Measurements from ENCODE around the gene CTDSPL.

The CTDSPL gene

DNA sequence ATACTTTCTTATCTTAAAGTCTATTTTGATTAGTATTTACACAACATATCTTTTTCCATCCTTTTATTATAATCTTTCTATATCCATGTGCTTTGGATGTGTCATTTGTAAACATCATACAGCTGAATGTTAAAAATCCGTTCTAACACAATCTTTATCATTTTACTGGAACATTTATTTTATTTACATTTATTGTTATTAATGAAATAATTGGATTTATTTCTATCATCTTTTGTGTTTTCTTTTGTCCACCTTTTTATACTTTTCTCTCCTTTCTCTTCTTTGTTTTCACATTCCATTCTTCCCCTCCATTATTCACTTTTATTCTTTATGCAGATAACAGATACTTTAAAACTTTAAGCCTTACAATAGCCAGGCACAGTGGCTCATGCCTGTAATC is 34.7 kb upstream of the CTDSPL start:
- DNase-seq (ENCODE audit: extremely low read depth, low read depth) = no peak
- H3K4me3 ChIP-seq (replicated peaks; ENCODE audit: low read depth, low read length) = no peak overlapping the region
- TF ChIP-seq, protein P1, sequence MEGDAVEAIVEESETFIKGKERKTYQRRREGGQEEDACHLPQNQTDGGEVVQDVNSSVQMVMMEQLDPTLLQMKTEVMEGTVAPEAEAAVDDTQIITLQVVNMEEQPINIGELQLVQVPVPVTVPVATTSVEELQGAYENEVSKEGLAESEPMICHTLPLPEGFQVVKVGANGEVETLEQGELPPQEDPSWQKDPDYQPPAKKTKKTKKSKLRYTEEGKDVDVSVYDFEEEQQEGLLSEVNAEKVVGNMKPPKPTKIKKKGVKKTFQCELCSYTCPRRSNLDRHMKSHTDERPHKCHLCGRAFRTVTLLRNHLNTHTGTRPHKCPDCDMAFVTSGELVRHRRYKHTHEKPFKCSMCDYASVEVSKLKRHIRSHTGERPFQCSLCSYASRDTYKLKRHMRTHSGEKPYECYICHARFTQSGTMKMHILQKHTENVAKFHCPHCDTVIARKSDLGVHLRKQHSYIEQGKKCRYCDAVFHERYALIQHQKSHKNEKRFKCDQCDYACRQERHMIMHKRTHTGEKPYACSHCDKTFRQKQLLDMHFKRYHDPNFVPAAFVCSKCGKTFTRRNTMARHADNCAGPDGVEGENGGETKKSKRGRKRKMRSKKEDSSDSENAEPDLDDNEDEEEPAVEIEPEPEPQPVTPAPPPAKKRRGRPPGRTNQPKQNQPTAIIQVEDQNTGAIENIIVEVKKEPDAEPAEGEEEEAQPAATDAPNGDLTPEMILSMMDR (IDR thresholded peaks at IDR 0.05; ENCODE audit: low read depth, low read length, missing control alignments) = no peak

DNA sequence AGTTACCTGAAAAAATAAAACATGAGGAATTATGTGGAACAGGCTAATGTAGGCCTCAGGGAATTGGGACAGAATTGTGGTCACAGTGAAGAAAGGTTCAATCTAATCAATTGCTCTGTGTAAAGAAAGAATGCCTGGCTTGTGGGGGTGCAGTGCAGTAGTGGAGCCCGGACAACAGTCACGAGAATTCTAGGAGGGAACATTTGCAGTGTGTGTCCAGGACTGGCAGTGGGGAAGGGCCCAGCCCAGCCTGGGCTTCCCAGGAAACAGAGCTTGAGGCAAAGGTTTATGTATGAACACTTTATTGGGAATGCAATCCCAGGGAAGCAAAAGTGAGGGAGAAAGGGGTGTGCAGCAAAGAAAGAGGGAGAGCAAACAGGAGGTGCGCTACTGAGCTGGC is 29.2 kb upstream of the CTDSPL start:
- H3K4me3 ChIP-seq (replicated peaks; ENCODE audit: low read depth, low read length) = no peak overlapping the region
- TF ChIP-seq, protein P1 (IDR thresholded peaks at IDR 0.05; ENCODE audit: low read depth, low read length, missing control alignments) = no peak
- DNase-seq (ENCODE audit: extremely low read depth, low read depth) = no peak

GRCh38 chr3:37833302-37834186 is 28.1 kb upstream of the CTDSPL start:
- DNase-seq (ENCODE audit: extremely low read depth, low read depth) = no peak
- TF ChIP-seq, protein P1 (IDR thresholded peaks at IDR 0.05; ENCODE audit: low read depth, low read length, missing control alignments) = peak; percentile 18

DNA sequence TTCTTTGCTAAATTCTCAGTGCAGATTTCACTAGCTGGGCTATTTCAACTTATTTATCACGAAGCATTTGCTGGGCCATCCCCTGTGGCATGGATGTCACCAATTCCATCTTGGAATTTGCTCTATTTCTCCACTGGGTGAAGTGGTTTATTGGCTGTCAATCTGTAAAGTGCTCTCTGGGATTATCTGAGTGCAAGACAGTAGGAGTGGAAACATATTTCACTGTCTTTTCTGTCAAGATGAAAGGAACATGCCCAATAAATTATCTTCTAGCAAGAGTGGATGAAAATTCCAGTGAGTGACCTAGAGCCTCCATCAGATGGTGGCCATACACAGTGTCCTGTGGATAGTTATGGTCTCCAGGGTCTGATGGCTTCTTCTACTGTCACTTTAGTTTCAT is 25.1 kb upstream of the CTDSPL start:
- H3K4me3 ChIP-seq (replicated peaks; ENCODE audit: low read depth, low read length) = no peak overlapping the region
- TF ChIP-seq, protein P1 (IDR thresholded peaks at IDR 0.05; ENCODE audit: low read depth, low read length, missing control alignments) = no peak
- DNase-seq (ENCODE audit: extremely low read depth, low read depth) = no peak

More at GRCh38 chr3:37833302-37834186, 28.1 kb upstream of the CTDSPL start:
- H3K4me3 ChIP-seq (replicated peaks; ENCODE audit: low read depth, low read length) = no peak overlapping the region

GRCh38 chr3:37847689-37848088 is 14.0 kb upstream of the CTDSPL start:
- H3K4me3 ChIP-seq (replicated peaks; ENCODE audit: low read depth, low read length) = no peak overlapping the region
- DNase-seq (ENCODE audit: extremely low read depth, low read depth) = no peak
- TF ChIP-seq, protein P1 (IDR thresholded peaks at IDR 0.05; ENCODE audit: low read depth, low read length, missing control alignments) = no peak

GRCh38 chr3:37849146-37849923 is 12.3 kb upstream of the CTDSPL start:
- no peak overlapping the region for H3K4me3 ChIP-seq (replicated peaks; ENCODE audit: low read depth, low read length)
- TF ChIP-seq, protein P1 (IDR thresholded peaks at IDR 0.05; ENCODE audit: low read depth, low read length, missing control alignments) = no peak
- no peak for DNase-seq (ENCODE audit: extremely low read depth, low read depth)

All from HFF-Myc (cell line).